CD4-positive, alpha-beta T cell (primary cell): ENCODE data around the gene ADA. TPM values are rescaled to one million over a fixed set of nuclear protein-coding genes. Genes with fewer than 3 reads are reported as not detected.

Source experiments
- ATAC-seq: fragments of 200-7000 bp; cut with Tn5 transposase; one replicate; pipeline ENCODE4 v1.10.0; 2022; ENCODE audit warnings: mild to moderate bottlenecking; ENCODE audit not compliant: poor library complexity
- CTCF ChIA-PET: fragments of 350-600 bp; sonication (Branson Sonifier 250); formaldehyde crosslinking; loops from one replicate; lab custom pipeline; 2021; ENCODE audit warnings: antibody characterized with exemption, inconsistent platforms; lab: Charles Lee
- POLR2A ChIA-PET: fragments of 350-600 bp; sonication (Branson Sonifier 250); formaldehyde crosslinking; loops from one replicate; lab custom pipeline; 2021; ENCODE audit warnings: antibody characterized with exemption, inconsistent platforms; lab: Charles Lee
- DNase-seq, 14 experiments: peaks; one replicate each; pipeline ENCODE4 v3.0.0-alpha.2; 2013 to 2020; ENCODE audit warnings: mixed read lengths in 2 of 14
- H3K27ac ChIP-seq, 2 donors: one replicate each; pipeline versions ENCODE4 v1.5.1 to v1.7.0; 2013; ENCODE audit warnings: low read length in 2 of 2, low read depth in 1 of 2, mild to moderate bottlenecking in 1 of 2
- H3K27me3 ChIP-seq, 2 experiments: 1 replicate in 1 of 2; 2 replicates in 1 of 2; pipeline versions ENCODE4 v1.6.1 to v1.7.0; 2013; ENCODE audit warnings: low read length in 2 of 2, control low read depth in 1 of 2, mild to moderate bottlenecking in 1 of 2, moderate library complexity in 1 of 2; ENCODE audit not compliant: insufficient read depth in 2 of 2, control insufficient read depth in 1 of 2
- H3K36me3 ChIP-seq: one replicate; pipeline ENCODE4 v1.6.1; 2013; ENCODE audit warnings: low read length, control low read depth; ENCODE audit not compliant: insufficient read depth
- H3K4me1 ChIP-seq: one replicate; pipeline ENCODE4 v1.6.1; 2013; ENCODE audit warnings: low read length, control low read depth; ENCODE audit not compliant: insufficient read depth
- H3K4me3 ChIP-seq: one replicate; pipeline ENCODE4 v1.5.1; 2013; ENCODE audit warnings: mild to moderate bottlenecking, low read length, moderate library complexity
- H3K9me3 ChIP-seq, 2 experiments: 1 replicate in 1 of 2; 2 replicates in 1 of 2; pipeline versions ENCODE4 v1.6.1 to v1.7.0; 2013; ENCODE audit warnings: low read length in 2 of 2, mild to moderate bottlenecking in 2 of 2, control low read depth in 1 of 2, moderate library complexity in 1 of 2; ENCODE audit not compliant: control insufficient read depth in 1 of 2, insufficient read depth in 1 of 2
- H3K27ac Mint-ChIP-seq: one replicate; pipeline ENCODE4 v1.8.0; 2020; ENCODE audit warnings: mixed read lengths
- H3K27me3 Mint-ChIP-seq: one replicate; pipeline ENCODE4 v1.8.0; 2021; ENCODE audit warnings: mixed read lengths
- H3K36me3 Mint-ChIP-seq: one replicate; pipeline ENCODE4 v1.8.0; 2021; ENCODE audit warnings: low read depth, mixed read lengths
- H3K4me1 Mint-ChIP-seq: one replicate; pipeline ENCODE4 v1.8.0; 2021; ENCODE audit warnings: low read depth, mixed read lengths
- H3K4me3 Mint-ChIP-seq: one replicate; pipeline ENCODE4 v1.8.0; 2020; ENCODE audit warnings: mild to moderate bottlenecking, mixed read lengths
- H3K9me3 Mint-ChIP-seq: one replicate; pipeline ENCODE4 v1.8.0; 2020; ENCODE audit warnings: mixed read lengths
- CTCF ChIP-seq: fragments of 200-600 bp; IDR thresholded peaks from one replicate; pipeline ENCODE4 v1.8.0; 2022; ENCODE audit warnings: antibody characterized with exemption, mild to moderate bottlenecking
- intact Hi-C, 2 experiments: fragments of 100-400 bp; cut with DNase I in 1 of 2; cut with micrococcal nuclease in 1 of 2; formaldehyde crosslinking; loops; one replicate each; pipeline versions ENCODE4 v1.15.1 to v1.9.0; 2023 to 2025; cut with DNase I, micrococcal nuclease
- total RNA-seq, 174 experiments: library from RNA in 2 of 174; stranded (reverse) in 2 of 174; gene quantifications; one replicate each; pipeline ENCODE4 v1.2.3 and lab custom pipeline; 2021 to 2026

ADA gene
- total RNA-seq, 2 experiments from 2014 or later: 31.7 to 32.8 TPM

GRCh38 chr20:44600758-44601201, 50.7 kb downstream of the ADA start:
- CTCF ChIA-PET: no interaction called here
- Mint-ChIP-seq H3K27ac (no peak overlapping the region), H3K36me3 (no peaks in the 10 kb centered on the region), H3K27me3 (no peaks in the 10 kb centered on the region), H3K4me3 (no peak overlapping the region), H3K9me3 (no peaks in the 10 kb centered on the region), H3K4me1 (peaks cover 24% of the 10 kb centered on the region)
- no peak for DNase-seq
- POLR2A ChIA-PET: no interaction called here
- TF ChIP-seq CTCF: no peak
- H3K27ac ChIP-seq: no peak overlapping the region
- H3K9me3 ChIP-seq: no peaks in the 10 kb centered on the region
- H3K36me3 ChIP-seq: no peaks in the 10 kb centered on the region
- no peaks in the 10 kb centered on the region for H3K27me3 ChIP-seq
- peaks cover 19% of the 10 kb centered on the region for H3K4me1 ChIP-seq
- no peak overlapping the region for H3K4me3 ChIP-seq
- no peak for ATAC-seq
- intact Hi-C loops: loop anchor here in 1 of 2 experiments (10.0 kb wide), 1 partner anchor 486 kb away; no protein-coding TSS in a partner anchor

- ChIA-PET CTCF (no interaction called here), POLR2A (no interaction called here)
- DNase-seq (no peak), ATAC-seq (no peak)
- H3K9me3 Mint-ChIP-seq: no peaks in the 10 kb centered on the region
- Histone ChIP-seq H3K27ac (no peak overlapping the region), H3K9me3 (no peaks in the 10 kb centered on the region), H3K36me3 (no peaks in the 10 kb centered on the region), H3K27me3 (no peaks in the 10 kb centered on the region), H3K4me1 (peaks cover 19% of the 10 kb centered on the region), H3K4me3 (no peak overlapping the region)
- H3K4me3 Mint-ChIP-seq: no peak overlapping the region
- TF ChIP-seq CTCF: no peak
- no peaks in the 10 kb centered on the region for H3K27me3 Mint-ChIP-seq
- no peaks in the 10 kb centered on the region for H3K36me3 Mint-ChIP-seq
- H3K27ac Mint-ChIP-seq: no peak overlapping the region
- peaks cover 24% of the 10 kb centered on the region for H3K4me1 Mint-ChIP-seq
- intact Hi-C loops: loop anchor here in 1 of 2 experiments (10.0 kb wide), 1 partner anchor 486 kb away; no protein-coding TSS in a partner anchor
These were observed 51.2 kb downstream of the ADA start for GRCh38 chr20:44600301-44600700.

- peaks cover 24% of the 10 kb centered on the region for H3K4me1 Mint-ChIP-seq
- H3K36me3 Mint-ChIP-seq: no peaks in the 10 kb centered on the region
- no peak overlapping the region for H3K4me3 Mint-ChIP-seq
- TF ChIP-seq CTCF: no peak
- H3K27ac Mint-ChIP-seq: no peak overlapping the region
- Histone ChIP-seq H3K27ac (no peak overlapping the region), H3K27me3 (no peaks in the 10 kb centered on the region), H3K4me3 (no peak overlapping the region), H3K36me3 (no peaks in the 10 kb centered on the region), H3K4me1 (peaks cover 19% of the 10 kb centered on the region), H3K9me3 (no peaks in the 10 kb centered on the region)
- H3K27me3 Mint-ChIP-seq: no peaks in the 10 kb centered on the region
- ATAC-seq: no peak
- ChIA-PET CTCF (interaction anchor here (1.3 kb wide), 1 partner anchor 11 kb away, joined by 4 read pairs; no protein-coding TSS in a partner anchor), POLR2A (interaction anchor here (1.0 to 2.1 kb wide), 2 partner anchors 11 to 51 kb away, joined by 3 to 9 read pairs; no protein-coding TSS in a partner anchor)
- no peak for DNase-seq
- intact Hi-C loops: loop anchor here in 1 of 2 experiments (10.0 kb wide), 1 partner anchor 485 kb away; no protein-coding TSS in a partner anchor
- H3K9me3 Mint-ChIP-seq: no peaks in the 10 kb centered on the region
These were observed 51.8 kb downstream of the ADA start for GRCh38 chr20:44599715-44600114.
